ENCODE data around the gene BRIP1.

DNA sequence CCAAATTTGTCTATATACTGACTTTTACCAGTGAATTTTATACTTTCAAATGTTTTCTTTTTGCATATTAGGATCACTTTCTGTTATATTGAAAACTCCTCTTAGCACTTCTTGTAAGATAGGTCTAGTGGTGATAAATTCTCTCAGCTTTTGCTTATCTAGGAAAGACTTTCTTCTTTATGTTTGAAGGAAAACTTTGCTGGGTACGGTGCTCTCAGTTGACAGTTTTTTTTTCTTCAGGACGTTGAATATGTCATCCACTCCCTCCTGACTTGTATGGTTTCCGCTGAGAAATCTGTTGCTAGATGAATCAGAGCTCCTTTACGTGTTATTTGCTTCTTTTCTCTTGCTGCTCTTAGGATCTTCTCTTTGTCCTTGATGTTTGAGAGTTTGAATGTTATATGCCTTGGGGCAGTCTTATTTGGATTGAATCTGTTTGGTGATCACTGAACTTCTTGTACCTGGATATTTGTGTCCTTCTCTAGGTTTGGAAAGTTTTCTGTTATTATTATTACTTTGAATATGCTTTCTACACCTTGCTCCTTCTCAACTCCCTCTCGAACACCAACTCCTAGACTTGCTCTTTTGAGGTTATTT lies 228.3 kb downstream of the BRIP1 start:
- TF ChIP-seq, protein P1, sequence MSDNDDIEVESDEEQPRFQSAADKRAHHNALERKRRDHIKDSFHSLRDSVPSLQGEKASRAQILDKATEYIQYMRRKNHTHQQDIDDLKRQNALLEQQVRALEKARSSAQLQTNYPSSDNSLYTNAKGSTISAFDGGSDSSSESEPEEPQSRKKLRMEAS (IDR thresholded peaks at IDR 0.05), result no peak
- TF ChIP-seq ZBTB7A (IDR thresholded peaks at IDR 0.05; ENCODE audit: low read depth) (no peak), TAF1 (IDR thresholded peaks at IDR 0.05; ENCODE audit: low read depth) (no peak), EP300 (IDR thresholded peaks at IDR 0.05; ENCODE audit: borderline replicate concordance) (no peak), RAD21 (IDR thresholded peaks at IDR 0.05; ENCODE audit: low read depth) (no peak), TCF12 (IDR thresholded peaks at IDR 0.05; ENCODE audit: low read depth) (no peak), EGR1 (IDR thresholded peaks at IDR 0.05) (no peak), NFIC (IDR thresholded peaks at IDR 0.05) (no peak), YY1 (IDR thresholded peaks at IDR 0.05; ENCODE audit: low read depth) (no peak), CEBPB (IDR thresholded peaks at IDR 0.05) (no peak), TEAD4 (IDR thresholded peaks at IDR 0.05) (no peak), CREB1 (IDR thresholded peaks at IDR 0.05; ENCODE audit: low read depth) (no peak)
- TF ChIP-seq, protein P2, sequence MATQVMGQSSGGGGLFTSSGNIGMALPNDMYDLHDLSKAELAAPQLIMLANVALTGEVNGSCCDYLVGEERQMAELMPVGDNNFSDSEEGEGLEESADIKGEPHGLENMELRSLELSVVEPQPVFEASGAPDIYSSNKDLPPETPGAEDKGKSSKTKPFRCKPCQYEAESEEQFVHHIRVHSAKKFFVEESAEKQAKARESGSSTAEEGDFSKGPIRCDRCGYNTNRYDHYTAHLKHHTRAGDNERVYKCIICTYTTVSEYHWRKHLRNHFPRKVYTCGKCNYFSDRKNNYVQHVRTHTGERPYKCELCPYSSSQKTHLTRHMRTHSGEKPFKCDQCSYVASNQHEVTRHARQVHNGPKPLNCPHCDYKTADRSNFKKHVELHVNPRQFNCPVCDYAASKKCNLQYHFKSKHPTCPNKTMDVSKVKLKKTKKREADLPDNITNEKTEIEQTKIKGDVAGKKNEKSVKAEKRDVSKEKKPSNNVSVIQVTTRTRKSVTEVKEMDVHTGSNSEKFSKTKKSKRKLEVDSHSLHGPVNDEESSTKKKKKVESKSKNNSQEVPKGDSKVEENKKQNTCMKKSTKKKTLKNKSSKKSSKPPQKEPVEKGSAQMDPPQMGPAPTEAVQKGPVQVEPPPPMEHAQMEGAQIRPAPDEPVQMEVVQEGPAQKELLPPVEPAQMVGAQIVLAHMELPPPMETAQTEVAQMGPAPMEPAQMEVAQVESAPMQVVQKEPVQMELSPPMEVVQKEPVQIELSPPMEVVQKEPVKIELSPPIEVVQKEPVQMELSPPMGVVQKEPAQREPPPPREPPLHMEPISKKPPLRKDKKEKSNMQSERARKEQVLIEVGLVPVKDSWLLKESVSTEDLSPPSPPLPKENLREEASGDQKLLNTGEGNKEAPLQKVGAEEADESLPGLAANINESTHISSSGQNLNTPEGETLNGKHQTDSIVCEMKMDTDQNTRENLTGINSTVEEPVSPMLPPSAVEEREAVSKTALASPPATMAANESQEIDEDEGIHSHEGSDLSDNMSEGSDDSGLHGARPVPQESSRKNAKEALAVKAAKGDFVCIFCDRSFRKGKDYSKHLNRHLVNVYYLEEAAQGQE (IDR thresholded peaks at IDR 0.05; ENCODE audit: low read depth), result no peak
- TF ChIP-seq, protein P3, sequence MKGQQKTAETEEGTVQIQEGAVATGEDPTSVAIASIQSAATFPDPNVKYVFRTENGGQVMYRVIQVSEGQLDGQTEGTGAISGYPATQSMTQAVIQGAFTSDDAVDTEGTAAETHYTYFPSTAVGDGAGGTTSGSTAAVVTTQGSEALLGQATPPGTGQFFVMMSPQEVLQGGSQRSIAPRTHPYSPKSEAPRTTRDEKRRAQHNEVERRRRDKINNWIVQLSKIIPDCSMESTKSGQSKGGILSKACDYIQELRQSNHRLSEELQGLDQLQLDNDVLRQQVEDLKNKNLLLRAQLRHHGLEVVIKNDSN (IDR thresholded peaks at IDR 0.05), result no peak
